Panc1 (cell line): ENCODE data around the gene KMT2A. TPM values are rescaled to one million over a fixed set of nuclear protein-coding genes. Genes with fewer than 3 reads are reported as not detected.
"Not testable (repeated sequence)": the region's sequence is repeated elsewhere in the genome, so short reads cannot be mapped to it uniquely, and the experiment has no call there.

Source experiments
- ATAC-seq: fragments of 200-7000 bp; cut with Tn5 transposase; 2 replicates; pipeline ENCODE4 v1.9.1; 2020; ENCODE audit warnings: mild to moderate bottlenecking, moderate library complexity
- BruUV-seq: library from RNA; stranded (reverse); fragments of 400-500 nt; replicated peaks from 2 replicates; lab custom pipeline; 2021; lab: Mats Ljungman, UMichigan
- CTCF ChIA-PET: fragments of 300-600 bp; sonication (Branson Sonifier 250); formaldehyde crosslinking; loops from one replicate; lab custom pipeline; 2022; ENCODE audit warnings: antibody characterized with exemption; lab: Charles Lee
- POLR2A ChIA-PET: fragments of 300-600 bp; sonication (Branson Sonifier 250); formaldehyde crosslinking; loops from one replicate; lab custom pipeline; 2022; ENCODE audit warnings: antibody characterized with exemption; lab: Charles Lee
- DNase-seq: peaks from one replicate; pipeline ENCODE4 v3.0.0-alpha.2; 2010; ENCODE audit warnings: low read depth, low spot score
- H3K27ac ChIP-seq: 2 replicates; pipeline ENCODE4 v1.5.1; 2011; ENCODE audit warnings: mild to moderate bottlenecking, low read length, inconsistent platforms
- H3K27me3 ChIP-seq: fragments of 200-500 bp; sonication (Bioruptor generic); 2 replicates; pipeline ENCODE4 v1.6.0; 2014; ENCODE audit warnings: low read length, inconsistent platforms; ENCODE audit not compliant: control insufficient read depth, insufficient read depth
- H3K36me3 ChIP-seq: fragments of 200-500 bp; sonication (Bioruptor generic); 2 replicates; pipeline ENCODE4 v1.5.1; 2014; ENCODE audit warnings: inconsistent platforms, mild to moderate bottlenecking, low read length, moderate library complexity; ENCODE audit not compliant: control insufficient read depth, insufficient read depth
- H3K4me1 ChIP-seq: 2 replicates; pipeline ENCODE4 v1.5.1; 2011; ENCODE audit warnings: inconsistent platforms, mild to moderate bottlenecking, low read length, moderate library complexity; ENCODE audit not compliant: control insufficient read depth, insufficient read depth
- H3K4me3 ChIP-seq, 2 experiments: 2 replicates each; pipeline ENCODE4 v1.5.1; 2011 to 2012; ENCODE audit warnings: low read depth in 2 of 2, low read length in 2 of 2, mild to moderate bottlenecking in 2 of 2, inconsistent platforms in 1 of 2, moderate library complexity in 1 of 2
- H3K9me3 ChIP-seq: fragments of 200-500 bp; sonication (Bioruptor generic); 2 replicates; pipeline ENCODE4 v1.5.1; 2014; ENCODE audit warnings: low read depth, mild to moderate bottlenecking, inconsistent platforms, low read length, moderate library complexity; ENCODE audit not compliant: control insufficient read depth, insufficient read depth
- CTCF ChIP-seq: fragments of 450-650 bp; IDR thresholded peaks from 2 replicates; pipeline ENCODE4 v1.5.1; 2017; ENCODE audit warnings: mild to moderate bottlenecking
- POLR2AphosphoS5 ChIP-seq: IDR thresholded peaks from 2 replicates; pipeline ENCODE4 v1.6.1; 2012; ENCODE audit warnings: mild to moderate bottlenecking, low read depth, low read length, moderate library complexity
- REST ChIP-seq, 2 experiments: IDR thresholded peaks; 2 replicates each; pipeline ENCODE4 v1.6.1; 2011 to 2012; ENCODE audit warnings: low read depth in 2 of 2, control low read depth in 1 of 2, low read length in 1 of 2, mild to moderate bottlenecking in 1 of 2, moderate library complexity in 1 of 2; ENCODE audit not compliant: insufficient read depth in 1 of 2
- SIN3A ChIP-seq: IDR thresholded peaks from 2 replicates; pipeline ENCODE4 v1.6.1; 2012; ENCODE audit warnings: low read depth, mild to moderate bottlenecking, low read length, moderate library complexity, borderline replicate concordance; ENCODE audit not compliant: insufficient read depth
- TCF7L2 ChIP-seq: IDR thresholded peaks from 2 replicates; pipeline ENCODE4 v1.6.1; 2011; ENCODE audit warnings: mild to moderate bottlenecking, low read depth, low read length, inconsistent platforms
- in situ Hi-C: cut with HindIII; loops from 2 replicates; pipeline ENCODE4 v1.10.0; 2016; ENCODE audit warnings: low sequenced_read_pairs, low pct_unique_long_range_greater_than_20kb
- intact Hi-C: fragments of 100-400 bp; cut with micrococcal nuclease; formaldehyde crosslinking; loops from one replicate; pipeline ENCODE4 v1.10.0; 2022; ENCODE audit not compliant: unreplicated experiment
- total RNA-seq: library from RNA; stranded (reverse); gene quantifications from one replicate; pipeline ENCODE4 v1.2.1, GENCODE V29; 2021; ENCODE audit not compliant: unreplicated experiment

KMT2A gene
- total RNA-seq, 1 experiment from 2014 or later: 139 TPM

GRCh38 chr11:118450451-118450850, 14.2 kb downstream of the KMT2A start:
- in situ Hi-C loops (no loop called here), intact Hi-C loops (no loop called here)
- no peaks in the 10 kb centered on the region for H3K9me3 ChIP-seq
- ATAC-seq (no peak), DNase-seq (no peak)
- peaks cover 14% of the 10 kb centered on the region for H3K4me1 ChIP-seq
- no peak overlapping the region for H3K4me3 ChIP-seq
- BruUV-seq: TSS peak; percentile 1
- TF ChIP-seq SIN3A (no peak), CTCF (no peak), TCF7L2 (no peak), POLR2AphosphoS5 (no peak), REST (IDR thresholded peaks at IDR 0.05; ENCODE audit: insufficient read depth in 1 of 2, low read depth in 2 of 2, low read length in 1 of 2) (no peak)
- ChIA-PET POLR2A (interaction anchor here (0.6 kb wide), 1 partner anchor 476 kb away, joined by 3 read pairs; no protein-coding TSS in a partner anchor), CTCF (no interaction called here)
- H3K27me3 ChIP-seq: no peaks in the 10 kb centered on the region
- H3K27ac ChIP-seq: no peak overlapping the region
- peaks cover 6% of the 10 kb centered on the region; the same call in 1 of the 2 replicates for H3K36me3 ChIP-seq

- BruUV-seq: no TSS peak
- ATAC-seq: no peak
- CTCF ChIA-PET: no interaction called here
- H3K36me3 ChIP-seq: no peaks in the 10 kb centered on the region
- H3K4me3 ChIP-seq: no peak overlapping the region
- no peak for DNase-seq
- in situ Hi-C loops: no loop called here
- TF ChIP-seq CTCF (no peak), POLR2AphosphoS5 (no peak), TCF7L2 (no peak), SIN3A (no peak), REST (IDR thresholded peaks at IDR 0.05; ENCODE audit: insufficient read depth in 1 of 2, low read depth in 2 of 2, low read length in 1 of 2) (no peak)
- H3K4me1 ChIP-seq: no peaks in the 10 kb centered on the region; the same call in 1 of the 2 replicates
- intact Hi-C loops: no loop called here
- no peak overlapping the region for H3K27ac ChIP-seq
- POLR2A ChIA-PET: interaction anchor here (0.6 kb wide), 1 partner anchor 623 kb away, joined by 3 read pairs; no protein-coding TSS in a partner anchor
- H3K27me3 ChIP-seq: no peaks in the 10 kb centered on the region
- H3K9me3 ChIP-seq: no peaks in the 10 kb centered on the region
Observed at GRCh38 chr11:118462178-118462577, 25.9 kb downstream of the KMT2A start.

- in situ Hi-C loops, intact Hi-C loops, H3K4me1 ChIP-seq, DNase-seq, CTCF ChIA-PET, BruUV-seq, H3K27ac ChIP-seq, H3K9me3 ChIP-seq, H3K27me3 ChIP-seq, H3K4me3 ChIP-seq, ATAC-seq: not testable (repeated sequence)
- POLR2A ChIA-PET: interaction anchor here (0.6 kb wide), 1 partner anchor 13 kb away, joined by 7 read pairs; no protein-coding TSS in a partner anchor
- H3K36me3 ChIP-seq: peaks cover 16% of the 10 kb centered on the region
Observed at GRCh38 chr11:118468968-118469367, 32.7 kb downstream of the KMT2A start.
